WTC11 (cell line): ENCODE measurements around the gene SLC22A4. TPM values are rescaled to one million over a fixed set of nuclear protein-coding genes. Genes with fewer than 3 reads are reported as not detected.

Experiments
- ATAC-seq: fragments of 200-7000 bp; cut with Tn5 transposase; 2 replicates; pipeline ENCODE4 v1.10.0; 2021; ENCODE audit warnings: mild to moderate bottlenecking, moderate library complexity
- CTCF ChIA-PET: fragments of 300-600 bp; sonication (Branson Sonifier 250); formaldehyde crosslinking; loops from one replicate; lab custom pipeline; 2021; ENCODE audit warnings: antibody characterized with exemption; lab: Charles Lee
- POLR2A ChIA-PET: fragments of 350-600 bp; sonication (Branson Sonifier 250); formaldehyde crosslinking; loops from one replicate; lab custom pipeline; 2021; ENCODE audit warnings: antibody characterized with exemption; lab: Charles Lee
- DNase-seq: peaks from one replicate; pipeline ENCODE4 v3.0.0; 2021; ENCODE audit warnings: low spot score
- H3K27ac Mint-ChIP-seq: 2 replicates; pipeline ENCODE4 v1.8.0; 2021; ENCODE audit warnings: mixed read lengths
- H3K27me3 Mint-ChIP-seq: 2 replicates; pipeline ENCODE4 v1.8.0; 2021; ENCODE audit warnings: low read depth, mild to moderate bottlenecking, moderate library complexity, mixed read lengths
- H3K36me3 Mint-ChIP-seq: 2 replicates; pipeline ENCODE4 v1.8.0; 2021; ENCODE audit warnings: mixed read lengths
- H3K4me1 Mint-ChIP-seq: 2 replicates; pipeline ENCODE4 v1.8.0; 2022; ENCODE audit warnings: mixed read lengths
- H3K4me3 Mint-ChIP-seq: 2 replicates; pipeline ENCODE4 v1.8.0; 2021; ENCODE audit warnings: mild to moderate bottlenecking, moderate library complexity, mixed read lengths
- H3K9me3 Mint-ChIP-seq: 2 replicates; pipeline ENCODE4 v1.8.0; 2021; ENCODE audit warnings: mixed read lengths
- ATF3 ChIP-seq: sonication (generic); formaldehyde crosslinking; conservative IDR thresholded peaks from 2 replicates; pipeline ENCODE4 v1.8.1; 2022; ENCODE audit warnings: mild to moderate bottlenecking, missing genetic modification reagents
- CDX4 ChIP-seq: fragments of 250-450 bp; sonication (Bioruptor Pico); IDR thresholded peaks from 2 replicates; pipeline ENCODE4 v1.9.0; 2021; ENCODE audit warnings: moderate library complexity, mild to moderate bottlenecking, inconsistent platforms, borderline replicate concordance
- CREB1 ChIP-seq: sonication (generic); formaldehyde crosslinking; IDR thresholded peaks from 2 replicates; pipeline ENCODE4 v1.8.0; 2023; ENCODE audit warnings: mild to moderate bottlenecking, missing genetic modification reagents
- FOXP4 ChIP-seq: sonication (generic); formaldehyde crosslinking; IDR thresholded peaks from 2 replicates; pipeline ENCODE4 v1.8.0; 2022; ENCODE audit warnings: mild to moderate bottlenecking, missing genetic modification reagents
- NR1H2 ChIP-seq: sonication (generic); formaldehyde crosslinking; IDR thresholded peaks from 2 replicates; pipeline ENCODE4 v1.9.0; 2021; ENCODE audit warnings: mild to moderate bottlenecking, moderate library complexity, missing genetic modification reagents
- OVOL2 ChIP-seq: fragments of 250-450 bp; sonication (Bioruptor Pico); IDR thresholded peaks from 2 replicates; pipeline ENCODE4 v1.9.0; 2021; ENCODE audit warnings: mild to moderate bottlenecking, borderline replicate concordance
- SP1 ChIP-seq: sonication (generic); formaldehyde crosslinking; conservative IDR thresholded peaks from 2 replicates; pipeline ENCODE4 v1.8.1; 2022; ENCODE audit warnings: missing genetic modification reagents
- ZBTB43 ChIP-seq: sonication (generic); formaldehyde crosslinking; IDR thresholded peaks from 2 replicates; pipeline ENCODE4 v1.8.1; 2023; ENCODE audit warnings: mild to moderate bottlenecking, missing genetic modification reagents
- ZNF121 ChIP-seq: sonication (generic); formaldehyde crosslinking; IDR thresholded peaks from 2 replicates; pipeline ENCODE4 v1.8.0; 2023; ENCODE audit warnings: missing genetic modification reagents
- ZNF138 ChIP-seq: sonication (generic); formaldehyde crosslinking; conservative IDR thresholded peaks from 2 replicates; pipeline ENCODE4 v1.8.1; 2022; ENCODE audit warnings: mild to moderate bottlenecking, moderate library complexity, missing genetic modification reagents
- ZNF232 ChIP-seq: sonication (generic); formaldehyde crosslinking; IDR thresholded peaks from 2 replicates; pipeline ENCODE4 v1.8.0; 2022; ENCODE audit warnings: mild to moderate bottlenecking, missing genetic modification reagents
- ZNF396 ChIP-seq: fragments of 250-450 bp; sonication (Bioruptor Pico); IDR thresholded peaks from 2 replicates; pipeline ENCODE4 v1.8.0; 2021; ENCODE audit warnings: mild to moderate bottlenecking, moderate library complexity, borderline replicate concordance
- total RNA-seq: library from RNA; stranded (reverse); gene quantifications from 3 replicates; pipeline ENCODE4 v1.2.3, GENCODE V29; 2021
- TF ChIP-seq, protein P1 (sequence below): sonication (generic); formaldehyde crosslinking; IDR thresholded peaks from 2 replicates; pipeline ENCODE4 v1.8.0; 2022; ENCODE audit warnings: mild to moderate bottlenecking, missing genetic modification reagents
- TF ChIP-seq, protein P2 (sequence below): sonication (generic); formaldehyde crosslinking; IDR thresholded peaks from 2 replicates; pipeline ENCODE4 v1.8.0; 2022; ENCODE audit warnings: missing genetic modification reagents
- TF ChIP-seq, protein P3 (sequence below): sonication (generic); formaldehyde crosslinking; IDR thresholded peaks from 2 replicates; pipeline ENCODE4 v1.8.1; 2023; ENCODE audit warnings: mild to moderate bottlenecking, moderate library complexity, missing genetic modification reagents

The SLC22A4 gene
- total RNA-seq, 1 experiment from 2014 or later: 0.35 TPM

- DNase-seq (no peak), ATAC-seq (no peak)
- POLR2A ChIA-PET: no interaction called here
- no peak for TF ChIP-seq CDX4 (CRISPR knock-in tag)
- TF ChIP-seq, protein P1, sequence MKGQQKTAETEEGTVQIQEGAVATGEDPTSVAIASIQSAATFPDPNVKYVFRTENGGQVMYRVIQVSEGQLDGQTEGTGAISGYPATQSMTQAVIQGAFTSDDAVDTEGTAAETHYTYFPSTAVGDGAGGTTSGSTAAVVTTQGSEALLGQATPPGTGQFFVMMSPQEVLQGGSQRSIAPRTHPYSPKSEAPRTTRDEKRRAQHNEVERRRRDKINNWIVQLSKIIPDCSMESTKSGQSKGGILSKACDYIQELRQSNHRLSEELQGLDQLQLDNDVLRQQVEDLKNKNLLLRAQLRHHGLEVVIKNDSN (CRISPR knock-in tag): no peak
- no peak for TF ChIP-seq ZNF232 (CRISPR knock-in tag)
- no peak for TF ChIP-seq OVOL2 (CRISPR knock-in tag)
- TF ChIP-seq ZNF121 (CRISPR knock-in tag): no peak
- TF ChIP-seq ZBTB43 (CRISPR knock-in tag): no peak
- TF ChIP-seq FOXP4 (CRISPR knock-in tag): no peak
- TF ChIP-seq, protein P2, sequence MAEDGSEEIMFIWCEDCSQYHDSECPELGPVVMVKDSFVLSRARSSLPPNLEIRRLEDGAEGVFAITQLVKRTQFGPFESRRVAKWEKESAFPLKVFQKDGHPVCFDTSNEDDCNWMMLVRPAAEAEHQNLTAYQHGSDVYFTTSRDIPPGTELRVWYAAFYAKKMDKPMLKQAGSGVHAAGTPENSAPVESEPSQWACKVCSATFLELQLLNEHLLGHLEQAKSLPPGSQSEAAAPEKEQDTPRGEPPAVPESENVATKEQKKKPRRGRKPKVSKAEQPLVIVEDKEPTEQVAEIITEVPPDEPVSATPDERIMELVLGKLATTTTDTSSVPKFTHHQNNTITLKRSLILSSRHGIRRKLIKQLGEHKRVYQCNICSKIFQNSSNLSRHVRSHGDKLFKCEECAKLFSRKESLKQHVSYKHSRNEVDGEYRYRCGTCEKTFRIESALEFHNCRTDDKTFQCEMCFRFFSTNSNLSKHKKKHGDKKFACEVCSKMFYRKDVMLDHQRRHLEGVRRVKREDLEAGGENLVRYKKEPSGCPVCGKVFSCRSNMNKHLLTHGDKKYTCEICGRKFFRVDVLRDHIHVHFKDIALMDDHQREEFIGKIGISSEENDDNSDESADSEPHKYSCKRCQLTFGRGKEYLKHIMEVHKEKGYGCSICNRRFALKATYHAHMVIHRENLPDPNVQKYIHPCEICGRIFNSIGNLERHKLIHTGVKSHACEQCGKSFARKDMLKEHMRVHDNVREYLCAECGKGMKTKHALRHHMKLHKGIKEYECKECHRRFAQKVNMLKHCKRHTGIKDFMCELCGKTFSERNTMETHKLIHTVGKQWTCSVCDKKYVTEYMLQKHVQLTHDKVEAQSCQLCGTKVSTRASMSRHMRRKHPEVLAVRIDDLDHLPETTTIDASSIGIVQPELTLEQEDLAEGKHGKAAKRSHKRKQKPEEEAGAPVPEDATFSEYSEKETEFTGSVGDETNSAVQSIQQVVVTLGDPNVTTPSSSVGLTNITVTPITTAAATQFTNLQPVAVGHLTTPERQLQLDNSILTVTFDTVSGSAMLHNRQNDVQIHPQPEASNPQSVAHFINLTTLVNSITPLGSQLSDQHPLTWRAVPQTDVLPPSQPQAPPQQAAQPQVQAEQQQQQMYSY (CRISPR knock-in tag): no peak
- TF ChIP-seq ZNF138: no peak
- TF ChIP-seq ATF3: no peak
- no peak for TF ChIP-seq CREB1 (CRISPR knock-in tag)
- TF ChIP-seq NR1H2 (CRISPR knock-in tag): no peak
- TF ChIP-seq ZNF396 (CRISPR knock-in tag): no peak
- no peak for TF ChIP-seq SP1
- TF ChIP-seq, protein P3, sequence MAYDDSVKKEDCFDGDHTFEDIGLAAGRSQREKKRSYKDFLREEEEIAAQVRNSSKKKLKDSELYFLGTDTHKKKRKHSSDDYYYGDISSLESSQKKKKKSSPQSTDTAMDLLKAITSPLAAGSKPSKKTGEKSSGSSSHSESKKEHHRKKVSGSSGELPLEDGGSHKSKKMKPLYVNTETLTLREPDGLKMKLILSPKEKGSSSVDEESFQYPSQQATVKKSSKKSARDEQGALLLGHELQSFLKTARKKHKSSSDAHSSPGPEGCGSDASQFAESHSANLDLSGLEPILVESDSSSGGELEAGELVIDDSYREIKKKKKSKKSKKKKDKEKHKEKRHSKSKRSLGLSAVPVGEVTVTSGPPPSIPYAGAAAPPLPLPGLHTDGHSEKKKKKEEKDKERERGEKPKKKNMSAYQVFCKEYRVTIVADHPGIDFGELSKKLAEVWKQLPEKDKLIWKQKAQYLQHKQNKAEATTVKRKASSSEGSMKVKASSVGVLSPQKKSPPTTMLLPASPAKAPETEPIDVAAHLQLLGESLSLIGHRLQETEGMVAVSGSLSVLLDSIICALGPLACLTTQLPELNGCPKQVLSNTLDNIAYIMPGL (CRISPR knock-in tag): no peak
- CTCF ChIA-PET: interaction anchor here (0.7 to 4.2 kb wide), 9 partner anchors 23 to 150 kb away, joined by 4 to 62 read pairs (median 8); partner anchors contain the start of genes IRF1 and SLC22A4
- Mint-ChIP-seq H3K4me3 (no peak overlapping the region), H3K4me1 (peaks cover 8% of the 10 kb centered on the region), H3K36me3 (no peaks in the 10 kb centered on the region), H3K9me3 (no peaks in the 10 kb centered on the region), H3K27ac (no peak overlapping the region), H3K27me3 (no peaks in the 10 kb centered on the region)
These were observed 94.3 kb downstream of the SLC22A4 start for GRCh38 chr5:132388244-132389050.
